HG03439 (cell line): ENCODE data around the gene IPPK.

Experiments used
- ATAC-seq: cut with Tn5 transposase; IDR thresholded peaks from one replicate; pipeline ENCODE4 v1.9.1; 2021; ENCODE audit warnings: mild to moderate bottlenecking, moderate library complexity; ENCODE audit not compliant: unreplicated experiment

The IPPK gene

GRCh38 chr9:92658176-92658575, 11.8 kb downstream of the IPPK start:
- ATAC-seq = no peak

- no peak for ATAC-seq
Observed at GRCh38 chr9:92657296-92658094, 12.4 kb downstream of the IPPK start.

- no peak for ATAC-seq
Observed at GRCh38 chr9:92656537-92656925, 13.4 kb downstream of the IPPK start.

GRCh38 chr9:92655896-92656536, 13.9 kb downstream of the IPPK start:
- no peak for ATAC-seq

- ATAC-seq = no peak
Observed at GRCh38 chr9:92655366-92655765, 14.6 kb downstream of the IPPK start.

- ATAC-seq = no peak
Observed at GRCh38 chr9:92654481-92655301, 15.2 kb downstream of the IPPK start.

- ATAC-seq = no peak
Observed at GRCh38 chr9:92652461-92652860, 17.5 kb downstream of the IPPK start.

GRCh38 chr9:92650839-92651621, 18.9 kb downstream of the IPPK start:
- ATAC-seq = no peak

- ATAC-seq = no peak
Observed at GRCh38 chr9:92650296-92650695, 19.6 kb downstream of the IPPK start.

- no peak for ATAC-seq
Observed at GRCh38 chr9:92649007-92649406, 20.9 kb downstream of the IPPK start.

- ATAC-seq = no peak
Observed at GRCh38 chr9:92648474-92648971, 21.4 kb downstream of the IPPK start.

GRCh38 chr9:92647671-92648473, 22.1 kb downstream of the IPPK start:
- no peak for ATAC-seq

GRCh38 chr9:92645041-92645440, 24.9 kb downstream of the IPPK start:
- ATAC-seq = no peak

- no peak for ATAC-seq
Observed at GRCh38 chr9:92644278-92644677, 25.7 kb downstream of the IPPK start.

- ATAC-seq = no peak
Observed at GRCh38 chr9:92642564-92642963, 27.4 kb downstream of the IPPK start.

GRCh38 chr9:92642041-92642451, 27.9 kb downstream of the IPPK start:
- no peak for ATAC-seq

GRCh38 chr9:92641092-92641809, 28.7 kb downstream of the IPPK start:
- ATAC-seq = no peak

- ATAC-seq = no peak
Observed at GRCh38 chr9:92640398-92641091, 29.4 kb downstream of the IPPK start.
